ENCODE results near the gene TBL3. TPM values are rescaled to one million over a fixed set of nuclear protein-coding genes. Genes with fewer than 3 reads are reported as not detected.
A peak's percentile ranks its signal among the peaks of the same experiment; 100 is the strongest.

Gene TBL3
- total RNA-seq, 2 experiments from 2014 or later: 49.9 to 67.2 TPM

- POLR2A ChIA-PET: interaction anchor here (0.7 to 1.3 kb wide), 2 partner anchors 24 to 211 kb away, joined by 4 to 6 read pairs; partner anchors contain the start of gene RPS2
- no peak overlapping the region for H3K27ac ChIP-seq (ENCODE audit: low read depth, low read length, poor library complexity, severe bottlenecking)
- peaks cover 18% of the 10 kb centered on the region for H3K4me1 ChIP-seq (ENCODE audit: insufficient read depth, low read length, poor library complexity, severe bottlenecking)
- DNase-seq (ENCODE audit: low spot score): no peak
- no peaks in the 10 kb centered on the region for H4K20me1 ChIP-seq (ENCODE audit: insufficient read depth, low read length)
- H3K9me3 ChIP-seq (ENCODE audit: low read length): no peaks in the 10 kb centered on the region
- CTCF ChIA-PET (ENCODE audit: unreplicated experiment): interaction anchor here (0.6 to 1.0 kb wide), 3 partner anchors 32 to 1204 kb away, joined by 3 to 4 read pairs (median 3); no protein-coding TSS in a partner anchor
- BruUV-seq (replicated peaks): no TSS peak
- H3K36me3 ChIP-seq (ENCODE audit: insufficient read depth, low read length): no peaks in the 10 kb centered on the region
- H3K79me2 ChIP-seq (ENCODE audit: insufficient read depth, low read depth, low read length): no peaks in the 10 kb centered on the region
- H2AFZ ChIP-seq (ENCODE audit: low read length): no peak overlapping the region
- intact Hi-C loops (cut with micrococcal nuclease; ENCODE audit: unreplicated experiment): loop anchor here (5.0 kb wide), 1 partner anchor 158 kb away; the partner anchor contains the start of genes NUBP2 and SPSB3
- no peak overlapping the region for H3K4me2 ChIP-seq (ENCODE audit: low read length)
- no peak for TF ChIP-seq EZH2phosphoT487 (IDR thresholded peaks at IDR 0.05; ENCODE audit: borderline replicate concordance, low read depth, low read length)
- no peak for TF ChIP-seq CTCF (conservative IDR thresholded peaks at IDR 0.05; ENCODE audit: low read length)
- no peaks in the 10 kb centered on the region for H3K9me2 ChIP-seq (ENCODE audit: insufficient read depth, low read length)
- no peak overlapping the region for H3K4me3 ChIP-seq (ENCODE audit: low read depth, low read length, poor library complexity, severe bottlenecking)
Observed at GRCh38 chr16:1940273-1941161, 31.3 kb upstream of the TBL3 start.

GRCh38 chr16:1941162-1942046, 30.4 kb upstream of the TBL3 start:
- POLR2A ChIA-PET: interaction anchor here (1.3 to 2.2 kb wide), 2 partner anchors 23 to 159 kb away, joined by 4 to 6 read pairs; partner anchors contain the start of genes NUBP2, RPS2 and SPSB3
- TF ChIP-seq EZH2phosphoT487 (IDR thresholded peaks at IDR 0.05; ENCODE audit: borderline replicate concordance, low read depth, low read length) (no peak), CTCF (conservative IDR thresholded peaks at IDR 0.05; ENCODE audit: low read length) (peak; percentile 71)
- H3K4me3 ChIP-seq (ENCODE audit: low read depth, low read length, poor library complexity, severe bottlenecking): peak overlapping the region; percentile 84
- H3K36me3 ChIP-seq (ENCODE audit: insufficient read depth, low read length): no peaks in the 10 kb centered on the region
- H3K9me2 ChIP-seq (ENCODE audit: insufficient read depth, low read length): no peaks in the 10 kb centered on the region
- H2AFZ ChIP-seq (ENCODE audit: low read length): no peak overlapping the region
- H3K27ac ChIP-seq (ENCODE audit: low read depth, low read length, poor library complexity, severe bottlenecking): no peak overlapping the region
- H3K4me1 ChIP-seq (ENCODE audit: insufficient read depth, low read length, poor library complexity, severe bottlenecking): peaks cover 18% of the 10 kb centered on the region
- no peaks in the 10 kb centered on the region for H3K79me2 ChIP-seq (ENCODE audit: insufficient read depth, low read depth, low read length)
- no TSS peak for BruUV-seq (replicated peaks)
- H4K20me1 ChIP-seq (ENCODE audit: insufficient read depth, low read length): no peaks in the 10 kb centered on the region
- intact Hi-C loops (cut with micrococcal nuclease; ENCODE audit: unreplicated experiment): loop anchor here (2.0 to 5.0 kb wide), 2 partner anchors 67 to 159 kb away; partner anchors contain the start of genes NUBP2, SPSB3 and ZNF598
- CTCF ChIA-PET (ENCODE audit: unreplicated experiment): interaction anchor here (0.6 to 1.0 kb wide), 2 partner anchors 32 to 1205 kb away, joined by 3 read pairs; no protein-coding TSS in a partner anchor
- DNase-seq (ENCODE audit: low spot score): peak; percentile 35
- no peaks in the 10 kb centered on the region for H3K9me3 ChIP-seq (ENCODE audit: low read length)
- peak overlapping the region; percentile 95 for H3K4me2 ChIP-seq (ENCODE audit: low read length)
